ENCODE results near the gene ABCA2. TPM values are rescaled to one million over a fixed set of nuclear protein-coding genes. Genes with fewer than 3 reads are reported as not detected.
"Not testable (repeated sequence)": the region's sequence is repeated elsewhere in the genome, so short reads cannot be mapped to it uniquely, and the experiment has no call there.

The ABCA2 gene
- total and polyA plus RNA-seq, 9 of the 15 experiments (the other 6 are each of a cell fraction or from before 2014, with no cell fraction given): 0.69 to 16.3 (median 6.1) TPM; not detected in 2

- TF ChIP-seq CTCF (IDR thresholded peaks at IDR 0.05 in 2 of 3, conservative IDR thresholded peaks at IDR 0.05 in 1 of 3; ENCODE audit: insufficient read depth in 2 of 3, low read depth in 1 of 3, low read length in 3 of 3) (peak; percentile 30 to 41 (median 40); a peak in 4 of 6 replicates), ATF7 (IDR thresholded peaks at IDR 0.05) (peak; percentile 81), CREB1 (CRISPR knock-in tag; IDR thresholded peaks at IDR 0.05) (peak; percentile 54; the same call in 1 of the 2 replicates), MAX (CRISPR knock-in tag; IDR thresholded peaks at IDR 0.05) (peak; percentile 22; the same call in 1 of the 2 replicates)
- not testable (repeated sequence) for TF ChIP-seq CREB1 (IDR thresholded peaks at IDR 0.05)
- TF ChIP-seq, protein P1, sequence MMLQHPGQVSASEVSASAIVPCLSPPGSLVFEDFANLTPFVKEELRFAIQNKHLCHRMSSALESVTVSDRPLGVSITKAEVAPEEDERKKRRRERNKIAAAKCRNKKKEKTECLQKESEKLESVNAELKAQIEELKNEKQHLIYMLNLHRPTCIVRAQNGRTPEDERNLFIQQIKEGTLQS (IDR thresholded peaks at IDR 0.05): peak; percentile 63
- TF ChIP-seq, protein P1 (CRISPR knock-in tag; conservative IDR thresholded peaks at IDR 0.05): not testable (repeated sequence)
These were observed 23.8 kb downstream of the ABCA2 start (continued) for GRCh38 chr9:137004285-137004684.

- FAIRE-seq (no peak), DNase-seq (ENCODE audit: extremely low read depth in 1 of 4, low spot score in 3 of 4) (no peak), ATAC-seq (no peak)
- H3K4me3 ChIP-seq: no peak overlapping the region
- intact Hi-C loops (cut with micrococcal nuclease): no loop called here
- no peaks in the 10 kb centered on the region for H3K36me3 ChIP-seq (ENCODE audit: control insufficient read depth, insufficient read depth, low read length)
- no peak overlapping the region for H3K4me2 ChIP-seq (ENCODE audit: insufficient read depth, low read length)
- no peak overlapping the region for H2AFZ ChIP-seq (ENCODE audit: low read depth, low read length)
- H3K4me1 ChIP-seq (replicated peaks in 1 of 2; ENCODE audit: control insufficient read depth in 2 of 2, insufficient read depth in 2 of 2, low read length in 2 of 2): peaks cover 3 to 34% of the 10 kb centered on the region in 2 experiments; a peak in 3 of 5 replicates
- 0 out of 2 replicates have a peak, but pooled peaks cover 1% of the 10 kb centered on the region for H3K9me3 ChIP-seq (replicated peaks; ENCODE audit: control insufficient read depth, insufficient read depth, low read depth, low read length)
- CTCF ChIA-PET (ENCODE audit: low intra/inter-chr PET ratio): no interaction called here
- WGBS (ENCODE audit: insufficient coverage, low coverage, missing lambda C conversion rate): 40% methylated on average over 10 of the region's 10 CpGs
- in situ Hi-C loops (cut with MboI): no loop called here
- H3K9me1 ChIP-seq (ENCODE audit: control insufficient read depth, insufficient read depth, low read length): no peaks in the 10 kb centered on the region
- POLR2A ChIA-PET: interaction anchor here (0.6 kb wide), 1 partner anchor 50 kb away, joined by 3 read pairs; no protein-coding TSS in a partner anchor
- H3K9ac ChIP-seq (ENCODE audit: insufficient read depth in 1 of 2, low read depth in 2 of 2, low read length in 2 of 2): peak overlapping the region in 1 of 2 experiments; percentile 61; a peak in 2 of 4 replicates
- no peak overlapping the region for H3K27ac ChIP-seq (ENCODE audit: extremely low read depth, low read depth, low read length)
- H3K79me2 ChIP-seq (ENCODE audit: control insufficient read depth, insufficient read depth, low read length): no peaks in the 10 kb centered on the region
- H3K27me3 ChIP-seq (ENCODE audit: control insufficient read depth in 2 of 2, insufficient read depth in 2 of 2, low read length in 2 of 2): no peaks in the 10 kb centered on the region
- no peaks in the 10 kb centered on the region for H4K20me1 ChIP-seq (replicated peaks; ENCODE audit: control insufficient read depth, insufficient read depth, low read length)
- no TSS peak for BruUV-seq (replicated peaks)
- TF ChIP-seq ZFP36 (IDR thresholded peaks at IDR 0.05; ENCODE audit: low read depth, low read length, partially characterized antibody) (no peak), KLF6 (CRISPR knock-in tag; IDR thresholded peaks at IDR 0.05; ENCODE audit: borderline replicate concordance) (no peak), MEIS2 (IDR thresholded peaks at IDR 0.05; ENCODE audit: partially characterized antibody) (no peak), CXXC5 (CRISPR knock-in tag; IDR thresholded peaks at IDR 0.05) (no peak), ZNF507 (tag; conservative IDR thresholded peaks at IDR 0.05) (no peak), ZFP30 (CRISPR knock-in tag; IDR thresholded peaks at IDR 0.05; ENCODE audit: borderline replicate concordance) (no peak), TEAD2 (tag; IDR thresholded peaks at IDR 0.05) (no peak), E2F6 (IDR thresholded peaks at IDR 0.05; ENCODE audit: borderline replicate concordance in 1 of 2, extremely low read depth in 1 of 2, insufficient read depth in 1 of 2, insufficient read length in 1 of 2, low read depth in 1 of 2, low read length in 1 of 2, poor library complexity in 1 of 2, severe bottlenecking in 1 of 2) (no peak), PHB2 (IDR thresholded peaks at IDR 0.05; ENCODE audit: low read depth) (no peak)
These were observed 25.4 kb downstream of the ABCA2 start for GRCh38 chr9:137002646-137003041.
